ENCODE results near the gene RIMBP2.
A peak's percentile ranks its signal among the peaks of the same experiment; 100 is the strongest.

The RIMBP2 gene

DNA sequence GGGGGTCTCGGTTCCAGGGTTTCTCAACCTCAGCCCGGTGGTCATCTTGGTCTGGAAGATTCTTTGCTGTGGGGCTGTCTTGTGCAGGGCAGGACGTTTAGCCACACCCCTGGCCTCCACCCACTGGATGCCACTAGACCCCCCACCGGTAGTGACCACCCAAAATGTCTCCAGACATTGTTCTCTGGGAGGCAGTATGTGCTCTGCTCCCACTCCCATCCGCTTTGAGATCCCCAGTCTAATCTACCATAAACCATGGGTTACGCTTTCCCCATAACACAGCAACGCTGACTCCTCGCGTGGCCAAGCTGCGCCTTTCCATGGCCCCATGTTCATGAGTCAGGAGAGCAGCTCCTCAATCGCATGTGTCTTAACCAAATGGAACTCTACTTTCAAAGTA is 155.8 kb downstream of the RIMBP2 start:
- DNase-seq, result no peak

DNA sequence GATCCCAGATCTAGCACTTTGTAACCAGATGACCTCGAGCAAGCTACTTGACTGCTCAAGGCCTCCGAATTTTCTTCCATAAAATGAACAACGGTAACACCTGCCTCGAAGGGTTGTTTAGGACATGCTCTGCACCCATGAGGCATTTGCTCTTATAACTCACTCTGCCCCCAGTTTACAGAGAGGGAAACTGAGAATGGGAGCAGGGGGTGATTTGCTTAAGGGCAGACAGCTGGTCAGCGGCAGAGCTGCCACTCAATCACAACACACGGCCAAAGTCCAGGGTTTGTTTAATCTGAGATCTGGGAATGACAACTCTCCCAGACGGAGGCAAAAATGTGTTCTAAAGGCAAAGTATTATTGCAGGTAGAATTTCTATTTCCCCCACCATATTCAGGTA is 156.3 kb downstream of the RIMBP2 start:
- DNase-seq, result no peak

GRCh38 chr12:130557886-130558765 is 158.0 kb downstream of the RIMBP2 start:
- DNase-seq, result peak; percentile 32

GRCh38 chr12:130557201-130557600 is 158.9 kb downstream of the RIMBP2 start:
- DNase-seq, result no peak

DNA sequence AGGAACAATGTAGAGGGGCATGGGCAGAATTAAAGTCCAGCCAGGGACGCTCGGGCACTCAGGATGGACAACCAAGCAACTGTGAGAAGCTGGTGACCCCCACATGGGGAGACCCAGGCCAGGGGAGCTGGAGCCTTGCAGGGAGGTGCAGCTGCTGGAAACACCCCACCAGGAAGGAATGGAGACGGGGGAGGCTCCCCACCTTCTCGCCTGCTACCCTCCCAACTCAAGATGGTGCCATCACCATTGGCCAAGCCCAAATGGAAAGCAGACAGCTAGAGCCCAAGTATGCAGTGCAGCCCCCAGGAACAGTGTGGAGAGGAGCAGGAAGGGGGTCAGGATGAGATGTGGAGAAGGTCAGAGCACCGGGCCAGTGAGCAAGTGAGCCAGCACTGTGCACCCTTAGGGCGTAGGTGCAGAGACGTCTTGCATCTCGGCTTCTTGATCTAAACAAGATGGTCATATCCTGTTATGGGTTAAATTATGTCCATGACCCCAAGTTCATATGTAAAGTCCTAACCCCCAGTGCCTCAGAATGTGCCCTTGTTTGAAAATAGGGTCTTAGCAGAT is 159.5 kb downstream of the RIMBP2 start:
- DNase-seq, result no peak

DNA sequence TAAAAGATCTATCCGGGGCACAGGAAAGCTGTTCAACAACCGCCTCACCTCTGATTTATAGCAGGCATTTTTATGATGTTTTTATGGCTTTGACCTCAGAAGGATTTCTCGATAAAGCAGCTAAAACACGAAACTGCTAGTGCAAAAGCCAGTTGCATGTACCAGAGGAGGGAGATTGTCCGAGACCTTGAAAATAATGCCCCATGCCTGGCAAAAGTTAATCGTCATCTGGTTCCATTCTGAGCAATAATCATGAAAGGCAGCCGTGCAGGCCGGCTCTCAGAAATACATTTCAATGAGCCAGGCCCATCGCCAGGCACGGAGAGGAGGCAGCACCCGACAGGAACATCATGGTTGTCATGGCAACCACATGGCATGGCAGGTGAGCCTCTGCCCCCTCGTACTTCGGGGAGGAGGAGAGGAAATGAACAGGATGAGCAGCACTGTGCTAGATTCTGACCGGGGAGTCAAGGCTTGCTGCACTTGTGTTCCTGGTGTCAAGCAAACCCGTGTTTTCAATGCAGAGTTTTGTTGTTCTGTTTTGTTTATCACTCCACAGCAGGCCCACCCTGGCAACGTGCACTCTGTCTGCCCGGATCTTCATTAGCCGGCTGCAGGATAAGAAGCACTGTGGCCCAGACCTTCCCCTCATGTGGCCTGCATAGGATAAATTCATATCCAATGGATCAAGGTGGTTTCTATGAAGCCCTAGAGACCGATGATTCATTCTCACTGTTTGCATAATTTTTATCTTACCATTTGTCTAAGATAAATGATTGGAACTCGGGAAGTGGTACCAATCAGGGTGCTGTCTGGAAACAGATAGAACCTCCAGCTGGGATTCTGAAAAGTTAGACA is 160.2 kb downstream of the RIMBP2 start:
- peak; percentile 79 for DNase-seq

GRCh38 chr12:130555221-130555620 is 160.9 kb downstream of the RIMBP2 start:
- no peak for DNase-seq

- no peak for DNase-seq
Observed at GRCh38 chr12:130552483-130552996, 163.6 kb downstream of the RIMBP2 start.

DNA sequence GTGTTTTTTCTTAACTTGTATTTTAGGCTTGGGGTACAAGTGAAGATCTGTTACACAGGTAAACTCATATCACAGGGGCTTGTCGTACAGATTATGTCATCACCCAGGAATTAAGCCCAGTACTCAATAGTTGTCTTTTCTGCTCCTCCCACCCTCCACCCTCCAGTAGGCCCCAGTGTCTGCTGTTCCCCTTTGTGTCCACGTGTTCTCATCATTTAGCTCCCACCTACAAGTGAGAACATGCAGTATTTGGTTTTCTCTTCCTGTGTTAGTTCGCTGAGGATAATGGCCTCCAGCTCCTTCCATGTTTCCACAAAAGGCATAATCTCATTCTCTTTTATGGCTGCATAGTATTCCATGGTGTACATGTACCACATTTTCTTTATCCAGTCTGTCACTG is 166.7 kb downstream of the RIMBP2 start:
- DNase-seq, result no peak

DNA sequence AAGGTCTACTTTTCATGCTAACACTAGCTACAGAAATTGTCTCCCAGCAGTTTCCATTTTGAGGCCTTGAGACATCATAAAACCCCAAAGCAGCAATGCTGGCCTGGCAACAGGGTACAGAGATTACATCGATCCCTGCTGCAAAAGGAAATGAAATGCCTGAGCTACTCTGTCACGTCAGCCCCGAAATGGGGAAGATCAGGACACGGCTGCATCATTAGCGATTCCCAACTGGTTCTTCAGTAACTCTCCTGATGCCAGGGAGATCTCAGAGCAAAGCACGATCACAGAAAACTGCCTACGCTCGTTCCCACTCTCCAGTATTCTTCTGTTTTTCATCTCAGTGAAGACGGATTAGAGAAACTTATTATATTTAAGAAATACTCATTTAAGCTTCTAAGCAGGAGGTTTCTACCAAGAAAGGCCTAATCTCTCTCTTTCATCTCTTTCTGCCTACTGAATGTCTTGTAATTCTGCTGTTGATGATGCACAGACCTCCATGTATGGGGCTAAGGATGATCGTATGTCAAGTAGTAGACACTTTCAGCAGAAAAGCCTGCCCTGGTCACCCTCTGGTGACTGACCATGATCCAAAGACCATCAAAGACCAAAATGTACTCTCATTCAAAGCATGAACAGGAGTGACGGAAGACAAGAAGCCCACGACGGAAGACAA is 168.5 kb downstream of the RIMBP2 start:
- DNase-seq, result no peak

DNA sequence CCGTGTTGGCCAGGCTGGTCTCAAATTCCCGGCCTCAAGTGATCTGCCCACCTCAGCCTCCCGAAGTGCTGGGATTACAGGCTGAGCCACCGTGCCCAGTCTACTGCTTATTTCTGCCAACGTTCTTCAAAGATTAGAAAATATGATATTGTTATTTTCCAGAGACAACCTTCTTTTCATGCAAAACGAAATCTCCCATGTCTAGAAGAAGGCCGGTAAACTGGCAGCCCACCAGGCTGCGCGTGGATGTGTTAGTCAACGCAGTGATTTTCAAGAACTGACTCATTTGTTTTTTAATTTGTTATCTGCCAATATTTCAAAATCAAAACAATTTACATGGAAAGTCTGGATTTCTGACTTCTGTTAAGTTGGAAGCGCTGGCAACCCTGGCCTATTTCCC is 169.6 kb downstream of the RIMBP2 start:
- DNase-seq, result no peak

GRCh38 chr12:130545475-130545874 is 170.6 kb downstream of the RIMBP2 start:
- DNase-seq, result no peak

GRCh38 chr12:130540376-130540775 is 175.7 kb downstream of the RIMBP2 start:
- no peak for DNase-seq

DNA sequence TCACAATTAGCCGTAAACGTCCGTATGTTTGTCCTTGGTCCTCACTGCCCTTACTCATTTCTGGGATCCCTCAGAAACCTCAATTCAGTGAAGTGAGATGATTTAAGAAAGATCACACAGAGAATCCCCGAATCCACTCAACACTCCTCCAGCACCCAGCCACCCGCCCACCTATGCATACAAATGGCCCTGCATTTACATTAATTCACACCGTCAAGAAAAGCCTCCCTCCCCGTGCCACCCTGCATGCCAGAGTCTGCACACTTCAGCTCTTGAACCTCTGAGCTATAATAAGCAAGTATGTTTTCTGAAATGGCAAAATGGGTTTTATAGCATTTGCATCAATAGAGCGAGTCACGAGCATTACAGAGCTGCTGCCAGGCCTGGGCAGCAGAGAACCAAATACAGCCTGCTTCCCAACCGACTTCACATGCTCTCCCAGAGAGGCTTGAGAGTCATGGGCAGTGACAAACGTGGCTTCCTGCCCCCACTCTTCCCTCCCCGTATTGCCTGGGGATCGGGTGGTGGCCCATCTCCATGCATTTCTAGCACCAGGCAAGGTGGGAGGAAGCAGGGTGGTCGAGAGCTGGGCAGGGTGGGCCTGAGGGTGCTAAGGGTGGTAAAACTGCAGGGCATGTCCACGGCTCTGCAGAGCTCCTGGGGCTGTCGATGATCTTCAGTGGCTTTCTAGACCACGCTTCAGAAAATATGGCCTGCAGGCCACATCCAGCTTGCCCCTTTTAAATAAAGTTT is 177.6 kb downstream of the RIMBP2 start:
- no peak for DNase-seq

DNA sequence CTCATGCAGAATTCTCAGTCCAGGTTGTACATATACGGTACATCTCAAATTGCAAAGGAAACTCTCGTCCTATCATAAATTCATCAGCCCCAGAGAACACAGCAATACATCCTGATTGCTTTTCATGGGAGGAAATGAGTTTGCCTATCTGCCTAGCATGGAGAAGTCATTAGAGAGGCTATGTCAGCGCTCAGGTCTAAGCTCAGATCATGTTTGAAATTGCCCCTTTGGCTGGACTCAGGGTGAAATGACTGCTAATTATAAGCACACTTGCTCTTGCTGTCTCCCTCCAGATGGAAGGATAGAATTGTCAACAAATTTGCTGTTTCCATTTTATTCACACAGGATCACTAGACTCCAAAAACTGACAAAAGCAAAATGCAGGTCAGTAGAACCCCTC is 178.4 kb downstream of the RIMBP2 start:
- no peak for DNase-seq

- DNase-seq, result peak; percentile 49
Observed at GRCh38 chr12:130537051-130537450, 179.0 kb downstream of the RIMBP2 start.

GRCh38 chr12:130530429-130530828 is 185.7 kb downstream of the RIMBP2 start:
- DNase-seq, result no peak

GRCh38 chr12:130529781-130530180 is 186.3 kb downstream of the RIMBP2 start:
- no peak for DNase-seq

- no peak for DNase-seq
Observed at GRCh38 chr12:130527239-130527638, 188.9 kb downstream of the RIMBP2 start.

DNA sequence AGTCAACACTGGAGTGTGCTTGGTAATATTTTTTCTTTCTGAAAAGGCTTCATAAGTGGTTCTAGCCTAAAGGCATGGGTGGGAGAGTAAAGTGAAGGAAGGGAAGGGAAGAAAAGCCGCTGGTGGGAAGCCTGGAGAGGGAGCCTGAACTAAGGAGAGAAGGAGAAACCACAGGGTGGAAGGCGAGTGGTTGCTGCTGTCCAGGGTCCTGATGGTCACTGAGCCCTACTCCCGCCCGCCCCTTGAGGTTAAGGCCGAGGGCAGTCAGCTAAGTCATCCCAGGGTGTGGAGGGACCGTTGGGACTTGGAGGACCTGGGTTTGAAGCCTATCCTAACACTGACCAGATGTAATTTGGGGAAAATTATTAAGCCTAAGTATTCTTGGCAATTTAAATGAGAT is 189.3 kb downstream of the RIMBP2 start:
- no peak for DNase-seq

- DNase-seq, result no peak
Observed at GRCh38 chr12:130525384-130526172, 190.5 kb downstream of the RIMBP2 start.

Measured in NCI-H2171 treated with DMSO at 0.1 percent for 48 hours (cell line).